Stimulated activated naive CD8-positive, alpha-beta T cell treated with anti-CD3 and anti-CD28 coated beads, Interleukin-15, Interleukin-2, amounts not matched to agents 100 ng/mL and 50 ng/mL, for 24 hours (primary cell): ENCODE data around the gene TWNK.

Experiments used
- H3K27ac Mint-ChIP-seq: one replicate; pipeline ENCODE4 v1.8.0; 2021; ENCODE audit warnings: mild to moderate bottlenecking, mixed read lengths
- H3K27me3 Mint-ChIP-seq: one replicate; pipeline ENCODE4 v1.8.0; 2021; ENCODE audit warnings: mixed read lengths
- H3K36me3 Mint-ChIP-seq: one replicate; pipeline ENCODE4 v1.8.0; 2021; ENCODE audit warnings: low read depth, mixed read lengths
- H3K4me1 Mint-ChIP-seq: one replicate; pipeline ENCODE4 v1.8.0; 2021; ENCODE audit warnings: low read depth, mixed read lengths
- H3K4me3 Mint-ChIP-seq: one replicate; pipeline ENCODE4 v1.8.0; 2021; ENCODE audit warnings: mild to moderate bottlenecking, mixed read lengths
- H3K9me3 Mint-ChIP-seq: one replicate; pipeline ENCODE4 v1.8.0; 2021; ENCODE audit warnings: mixed read lengths

TWNK gene

DNA sequence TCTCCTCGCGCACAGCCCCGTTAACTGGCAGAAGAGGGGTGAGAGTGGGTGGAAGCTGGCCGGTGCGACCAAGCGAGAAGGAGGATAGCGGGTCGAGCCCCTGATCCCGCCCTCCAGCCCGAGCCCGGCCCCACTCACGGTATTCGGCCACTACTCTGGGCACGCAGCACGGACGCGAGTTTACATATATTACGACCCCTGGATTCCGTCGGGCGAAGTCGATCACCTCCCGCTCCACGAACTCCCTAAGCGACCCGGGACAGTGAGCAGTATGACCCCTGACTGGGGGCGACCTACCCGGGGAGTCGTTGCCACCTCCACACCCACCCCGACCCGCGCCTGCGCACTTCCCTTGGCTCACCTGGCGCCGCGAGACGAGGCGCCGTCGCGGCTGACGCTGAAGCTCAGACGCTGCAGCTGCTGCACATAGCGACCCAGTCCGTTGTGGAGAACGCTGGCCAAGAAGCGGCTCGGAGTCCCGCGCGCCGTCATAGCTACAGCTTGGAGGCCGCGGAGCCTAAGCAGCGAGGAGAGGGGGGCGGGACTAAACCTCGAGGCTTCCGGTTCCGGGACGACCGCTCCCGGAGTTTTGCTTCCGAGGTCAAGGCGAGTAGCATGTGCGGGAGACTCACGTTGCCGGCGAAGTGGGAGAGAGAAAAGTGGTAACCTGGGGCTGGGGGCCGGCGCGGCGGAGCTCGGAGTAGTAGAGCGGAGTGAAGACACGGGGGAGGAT, at the start of gene TWNK, which contains the start of gene MRPL43:
TWNK (plus strand) TSS at position 592 of the 733 bp plus-strand sequence. CDS start 668 bp downstream, outside the sequence.
MRPL43 (minus strand) TSS at position 546 of the 733 bp plus-strand sequence; CDS start at position 492, 54 bp downstream.
- peak within 1 kb of the TSS; percentile 99 for H3K27ac Mint-ChIP-seq
- H3K9me3 Mint-ChIP-seq, result no peaks in the 10 kb centered on the region
- H3K4me1 Mint-ChIP-seq, result peaks cover 47% of the 10 kb centered on the region
- peaks cover 47% of the 10 kb centered on the region for H3K36me3 Mint-ChIP-seq
- H3K27me3 Mint-ChIP-seq, result no peaks in the 10 kb centered on the region
- peak within 1 kb of the TSS; percentile 98 for H3K4me3 Mint-ChIP-seq

DNA sequence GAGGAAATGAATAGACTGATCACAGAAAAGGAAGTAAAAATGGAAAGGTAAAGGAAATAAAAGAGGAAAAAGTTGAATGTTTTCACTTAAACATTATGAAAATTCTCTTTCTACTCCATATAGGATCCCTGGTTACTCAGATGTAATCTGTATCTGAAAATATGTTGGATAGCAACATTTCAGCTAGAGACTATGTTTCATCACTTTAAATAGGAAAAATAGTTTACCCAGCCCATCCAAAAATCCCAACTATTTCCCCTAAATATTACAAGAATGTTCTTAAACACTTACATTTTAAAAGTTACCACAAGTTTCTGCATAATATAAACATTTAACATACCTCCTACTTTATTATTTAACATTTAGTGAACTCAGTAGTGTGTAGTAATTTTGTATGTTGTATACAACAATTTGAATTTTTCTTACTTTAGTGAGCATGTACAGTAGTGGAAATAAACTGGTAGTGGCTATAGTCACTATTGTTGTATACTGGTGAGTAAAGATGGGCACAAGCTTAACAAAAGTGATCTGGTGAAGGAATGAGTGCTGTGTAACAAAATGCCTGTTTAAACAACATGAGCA, 47.5 kb upstream of the TWNK start:
- no peaks in the 10 kb centered on the region for H3K27me3 Mint-ChIP-seq
- peaks cover 18% of the 10 kb centered on the region for H3K4me1 Mint-ChIP-seq
- H3K9me3 Mint-ChIP-seq, result no peaks in the 10 kb centered on the region
- no peak overlapping the region for H3K4me3 Mint-ChIP-seq
- no peak overlapping the region for H3K27ac Mint-ChIP-seq
- peaks cover 50% of the 10 kb centered on the region for H3K36me3 Mint-ChIP-seq

- Mint-ChIP-seq H3K4me1 (peaks cover 24% of the 10 kb centered on the region), H3K4me3 (no peak overlapping the region), H3K27ac (no peak overlapping the region), H3K9me3 (no peaks in the 10 kb centered on the region), H3K36me3 (peaks cover 68% of the 10 kb centered on the region), H3K27me3 (no peaks in the 10 kb centered on the region)
Observed at GRCh38 chr10:100942229-100942628, 45.1 kb upstream of the TWNK start.

DNA sequence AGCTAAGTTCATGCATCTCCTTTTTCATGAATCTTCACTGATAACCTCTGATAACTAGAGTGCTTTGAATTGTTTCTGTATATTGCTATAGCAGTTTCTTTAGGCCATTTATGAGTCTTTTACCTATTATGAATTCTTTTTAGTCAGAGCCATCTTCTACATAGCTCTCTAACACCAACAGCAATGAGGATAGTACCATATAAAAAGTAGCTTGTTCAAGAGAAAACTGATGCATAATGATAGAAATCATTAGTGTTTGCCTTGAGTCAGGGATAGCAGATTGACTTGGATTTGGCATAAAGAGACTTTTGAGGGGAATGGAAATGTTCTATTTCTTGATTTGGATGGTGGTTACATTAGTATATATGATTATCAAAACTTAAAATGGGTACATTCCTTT, 43.8 kb upstream of the TWNK start:
- H3K36me3 Mint-ChIP-seq, result peaks cover 69% of the 10 kb centered on the region
- H3K4me1 Mint-ChIP-seq, result peaks cover 24% of the 10 kb centered on the region
- H3K27me3 Mint-ChIP-seq, result no peaks in the 10 kb centered on the region
- no peaks in the 10 kb centered on the region for H3K9me3 Mint-ChIP-seq
- no peak overlapping the region for H3K4me3 Mint-ChIP-seq
- H3K27ac Mint-ChIP-seq, result peak overlapping the region; percentile 76

DNA sequence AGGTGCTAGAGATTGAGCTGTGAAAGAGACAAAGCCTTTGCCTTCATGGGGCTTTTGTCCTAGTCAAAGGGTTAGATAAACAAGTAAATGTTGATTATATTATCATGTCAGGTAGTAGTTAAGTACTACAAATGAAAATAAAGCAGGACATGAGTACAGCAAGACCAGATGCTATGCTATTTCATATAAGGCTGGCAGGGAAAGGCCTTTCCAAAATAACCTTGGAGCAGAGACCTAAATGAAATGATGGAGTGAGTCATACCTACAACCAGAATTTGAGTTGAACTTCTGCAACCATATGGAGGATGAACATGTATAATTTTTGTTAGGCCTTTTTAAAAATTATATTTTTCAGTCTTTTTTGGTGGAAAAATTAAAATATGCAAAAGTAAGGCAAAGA, 41.6 kb upstream of the TWNK start:
- peaks cover 68% of the 10 kb centered on the region for H3K36me3 Mint-ChIP-seq
- H3K4me3 Mint-ChIP-seq, result no peak overlapping the region
- no peaks in the 10 kb centered on the region for H3K27me3 Mint-ChIP-seq
- H3K4me1 Mint-ChIP-seq, result peaks cover 24% of the 10 kb centered on the region
- H3K9me3 Mint-ChIP-seq, result no peaks in the 10 kb centered on the region
- no peak overlapping the region for H3K27ac Mint-ChIP-seq

DNA sequence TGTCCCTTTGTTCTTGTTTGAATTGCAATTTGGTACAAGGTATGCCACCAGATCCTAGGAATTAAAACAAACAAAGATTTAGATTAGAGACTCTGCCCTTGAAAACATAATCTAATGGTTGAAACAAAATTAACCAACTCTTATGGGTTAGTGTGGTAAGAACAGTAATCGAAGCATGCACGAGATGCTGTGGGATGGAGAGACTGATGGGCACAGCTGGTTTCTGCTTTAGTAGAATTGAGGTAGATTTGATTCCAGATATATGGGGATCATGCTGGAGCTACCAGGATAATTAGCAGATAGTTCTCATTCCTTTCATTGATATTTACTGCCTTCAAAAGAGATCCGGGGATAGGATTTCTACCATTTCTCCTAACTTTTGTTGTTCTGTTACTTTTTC, 38.4 kb upstream of the TWNK start:
- peaks cover 14% of the 10 kb centered on the region for H3K4me1 Mint-ChIP-seq
- peaks cover 53% of the 10 kb centered on the region for H3K36me3 Mint-ChIP-seq
- H3K9me3 Mint-ChIP-seq, result no peaks in the 10 kb centered on the region
- no peaks in the 10 kb centered on the region for H3K27me3 Mint-ChIP-seq
- H3K27ac Mint-ChIP-seq, result peak overlapping the region; percentile 26
- H3K4me3 Mint-ChIP-seq, result no peak overlapping the region

GRCh38 chr10:100960251-100960650, 27.1 kb upstream of the TWNK start:
- Mint-ChIP-seq H3K36me3 (peaks cover 50% of the 10 kb centered on the region), H3K9me3 (no peaks in the 10 kb centered on the region), H3K27ac (no peak overlapping the region), H3K4me3 (no peak overlapping the region), H3K27me3 (no peaks in the 10 kb centered on the region), H3K4me1 (no peaks in the 10 kb centered on the region)

DNA sequence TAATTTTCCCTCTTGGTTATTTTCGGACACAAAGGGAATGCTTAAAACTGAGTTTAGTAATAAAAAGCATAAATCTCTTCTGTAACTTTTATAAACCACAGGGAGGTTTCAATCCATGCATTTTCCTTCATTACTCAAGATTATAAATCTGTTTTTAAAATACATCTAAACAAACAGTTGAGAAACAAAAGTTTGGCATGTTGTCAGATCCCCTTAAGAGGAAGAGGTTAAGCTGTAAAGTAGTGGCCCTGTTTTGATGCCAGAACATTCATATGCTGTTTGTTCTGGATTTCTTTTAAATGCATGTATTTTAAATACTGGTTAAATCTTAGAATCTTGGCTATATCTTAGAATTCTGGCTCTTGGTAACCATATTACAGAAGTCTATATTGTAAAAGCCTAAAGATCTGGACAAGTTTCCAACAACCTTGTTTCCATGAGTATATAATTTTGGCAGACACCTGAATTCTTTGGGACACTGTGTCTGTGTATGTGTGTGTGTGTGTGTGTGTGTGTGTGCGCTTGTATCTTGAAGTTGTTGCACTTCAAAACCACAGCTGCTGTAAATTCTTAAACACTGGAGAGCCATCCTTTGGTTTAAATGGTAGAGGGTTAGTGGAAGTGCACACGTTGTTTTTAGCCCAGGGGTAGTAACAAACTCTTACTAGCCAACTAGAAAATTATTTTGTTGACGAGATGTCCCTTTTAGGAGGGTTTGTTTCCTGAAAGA, 24.8 kb upstream of the TWNK start:
- no peak overlapping the region for H3K4me3 Mint-ChIP-seq
- H3K4me1 Mint-ChIP-seq, result no peaks in the 10 kb centered on the region
- no peak overlapping the region for H3K27ac Mint-ChIP-seq
- no peaks in the 10 kb centered on the region for H3K9me3 Mint-ChIP-seq
- H3K27me3 Mint-ChIP-seq, result no peaks in the 10 kb centered on the region
- H3K36me3 Mint-ChIP-seq, result peaks cover 36% of the 10 kb centered on the region

DNA sequence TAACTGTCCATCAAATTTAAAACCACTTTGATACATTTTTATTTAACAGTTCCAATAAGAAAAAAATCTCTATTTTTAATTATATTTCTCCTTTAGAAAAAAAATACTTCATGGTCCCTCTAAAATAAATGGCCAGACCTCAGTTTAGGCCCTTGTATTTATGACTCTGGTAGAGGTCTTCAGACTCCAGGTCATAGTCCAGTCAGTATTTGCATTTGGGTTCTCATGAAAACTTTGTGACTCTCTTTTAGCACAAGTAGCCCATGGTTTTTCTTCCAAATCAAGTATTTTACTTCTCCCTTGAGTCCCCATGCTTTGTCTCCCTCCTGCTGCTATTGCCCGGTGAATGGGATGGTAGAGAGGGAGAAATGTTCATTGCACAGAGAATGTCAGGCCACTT, 23.5 kb upstream of the TWNK start:
- Mint-ChIP-seq H3K4me3 (no peak overlapping the region), H3K27ac (no peak overlapping the region), H3K36me3 (peaks cover 30% of the 10 kb centered on the region), H3K9me3 (no peaks in the 10 kb centered on the region), H3K4me1 (peaks cover 7% of the 10 kb centered on the region), H3K27me3 (peaks cover 4% of the 10 kb centered on the region)

- Mint-ChIP-seq H3K27ac (no peak overlapping the region), H3K36me3 (peaks cover 15% of the 10 kb centered on the region), H3K9me3 (no peaks in the 10 kb centered on the region), H3K27me3 (peaks cover 4% of the 10 kb centered on the region), H3K4me3 (no peak overlapping the region), H3K4me1 (peaks cover 17% of the 10 kb centered on the region)
Observed at GRCh38 chr10:100965820-100966219, 21.5 kb upstream of the TWNK start.

- no peak overlapping the region for H3K27ac Mint-ChIP-seq
- H3K4me3 Mint-ChIP-seq, result no peak overlapping the region
- H3K36me3 Mint-ChIP-seq, result peaks cover 13% of the 10 kb centered on the region
- peaks cover 4% of the 10 kb centered on the region for H3K27me3 Mint-ChIP-seq
- H3K4me1 Mint-ChIP-seq, result peaks cover 21% of the 10 kb centered on the region
- H3K9me3 Mint-ChIP-seq, result no peaks in the 10 kb centered on the region
Observed at GRCh38 chr10:100966887-100967286, 20.5 kb upstream of the TWNK start.

GRCh38 chr10:100967332-100967731, 20.0 kb upstream of the TWNK start:
- H3K4me1 Mint-ChIP-seq, result peaks cover 24% of the 10 kb centered on the region
- no peak overlapping the region for H3K27ac Mint-ChIP-seq
- peaks cover 9% of the 10 kb centered on the region for H3K36me3 Mint-ChIP-seq
- H3K27me3 Mint-ChIP-seq, result peaks cover 4% of the 10 kb centered on the region
- H3K4me3 Mint-ChIP-seq, result no peak overlapping the region
- H3K9me3 Mint-ChIP-seq, result no peaks in the 10 kb centered on the region

DNA sequence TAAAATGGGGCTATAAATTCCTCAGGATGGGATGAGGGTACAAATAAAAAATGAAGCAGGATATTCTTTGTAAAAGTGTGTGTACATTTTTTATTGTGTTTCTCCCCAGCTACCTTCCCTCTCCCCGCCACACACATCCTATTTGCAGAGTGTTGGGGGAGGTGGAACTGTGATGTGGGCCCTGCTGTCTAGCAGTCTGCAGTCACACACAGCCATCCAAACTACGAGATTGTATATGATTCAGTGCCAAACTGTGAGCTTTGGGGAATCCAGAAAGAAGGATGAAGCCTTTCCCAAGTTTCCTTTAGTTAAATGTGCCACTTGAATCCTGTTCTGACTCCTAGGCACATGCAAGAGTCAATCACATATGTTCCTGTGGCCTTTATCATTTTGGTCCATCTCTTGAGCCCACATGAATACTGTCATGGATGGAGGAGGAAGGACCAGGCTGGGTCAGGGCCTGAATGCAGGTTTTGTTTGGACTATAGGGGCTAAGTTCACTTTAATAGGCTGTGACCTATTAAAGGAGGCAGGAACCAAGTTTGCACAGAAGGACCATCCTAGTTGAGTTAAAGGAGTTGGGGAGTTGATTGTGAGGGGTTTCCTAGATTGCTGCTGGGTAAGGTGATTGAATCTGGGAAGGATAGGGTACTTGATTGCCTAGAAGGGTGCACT, 19.1 kb upstream of the TWNK start:
- peaks cover 29% of the 10 kb centered on the region for H3K4me1 Mint-ChIP-seq
- H3K27me3 Mint-ChIP-seq, result peaks cover 4% of the 10 kb centered on the region
- no peaks in the 10 kb centered on the region for H3K36me3 Mint-ChIP-seq
- no peak overlapping the region for H3K27ac Mint-ChIP-seq
- H3K4me3 Mint-ChIP-seq, result peak overlapping the region; percentile 47
- no peaks in the 10 kb centered on the region for H3K9me3 Mint-ChIP-seq

DNA sequence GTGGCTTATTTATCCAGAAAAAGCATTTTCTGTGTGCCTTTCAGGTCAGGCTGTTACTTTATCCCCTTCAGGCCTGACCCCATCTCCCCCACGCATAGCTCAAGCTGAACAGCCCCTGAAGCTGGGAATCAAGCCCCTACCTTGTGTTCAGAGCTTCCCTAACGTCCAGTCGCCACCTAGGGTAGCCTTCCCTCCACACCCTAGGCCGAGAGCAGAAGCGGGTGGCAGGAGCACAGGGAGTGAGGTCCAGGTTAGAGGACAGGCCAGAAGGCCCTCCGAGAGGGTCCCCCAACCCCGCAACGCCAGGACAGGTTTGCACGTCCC, 18.5 kb upstream of the TWNK start:
- Mint-ChIP-seq H3K4me3 (peak overlapping the region; percentile 47), H3K27me3 (peaks cover 4% of the 10 kb centered on the region), H3K36me3 (no peaks in the 10 kb centered on the region), H3K27ac (no peak overlapping the region), H3K9me3 (no peaks in the 10 kb centered on the region), H3K4me1 (peaks cover 29% of the 10 kb centered on the region)
